ENCODE results near the gene GPR68. TPM values are rescaled to one million over a fixed set of nuclear protein-coding genes. Genes with fewer than 3 reads are reported as not detected.

Gene GPR68
- total RNA-seq, 1 donor from 2014 or later = 6.3 TPM

GRCh38 chr14:91257328-91258010, 13.0 kb upstream of the GPR68 start:
- Histone ChIP-seq H3K9me3 (no peaks in the 10 kb centered on the region), H3K27me3 (no peaks in the 10 kb centered on the region), H3K4me1 (peaks cover 29% of the 10 kb centered on the region), H3K36me3 (no peaks in the 10 kb centered on the region), H3K27ac (peak overlapping the region; percentile 31), H3K4me3 (no peak overlapping the region)
- intact Hi-C loops (cut with DNase I) = no loop called here
- no peak for TF ChIP-seq CTCF (IDR thresholded peaks at IDR 0.05)
- ATAC-seq (no peak), DNase-seq (no peak)

GRCh38 chr14:91256661-91257060, 12.2 kb upstream of the GPR68 start:
- no peak for TF ChIP-seq CTCF (IDR thresholded peaks at IDR 0.05)
- ATAC-seq = no peak
- Histone ChIP-seq H3K4me3 (no peak overlapping the region), H3K27me3 (no peaks in the 10 kb centered on the region), H3K9me3 (no peaks in the 10 kb centered on the region), H3K27ac (no peak overlapping the region), H3K36me3 (no peaks in the 10 kb centered on the region), H3K4me1 (peaks cover 30% of the 10 kb centered on the region)
- intact Hi-C loops (cut with DNase I) = no loop called here
- DNase-seq = no peak

- no peak for DNase-seq
- no peaks in the 10 kb centered on the region for H3K27me3 ChIP-seq
- no peak overlapping the region for H3K4me3 ChIP-seq
- no peaks in the 10 kb centered on the region for H3K9me3 ChIP-seq
- no peaks in the 10 kb centered on the region for H3K36me3 ChIP-seq
- peaks cover 43% of the 10 kb centered on the region for H3K4me1 ChIP-seq
- TF ChIP-seq CTCF (IDR thresholded peaks at IDR 0.05) = no peak
- intact Hi-C loops (cut with DNase I) = no loop called here
- no peak overlapping the region for H3K27ac ChIP-seq
- no peak for ATAC-seq
These were observed 10.7 kb upstream of the GPR68 start for GRCh38 chr14:91255026-91255695.

- TF ChIP-seq CTCF (IDR thresholded peaks at IDR 0.05) = no peak
- Histone ChIP-seq H3K9me3 (no peaks in the 10 kb centered on the region), H3K27me3 (no peaks in the 10 kb centered on the region), H3K36me3 (no peaks in the 10 kb centered on the region), H3K4me1 (peaks cover 50% of the 10 kb centered on the region), H3K27ac (peak overlapping the region; percentile 58), H3K4me3 (no peak overlapping the region)
- ATAC-seq (no peak), DNase-seq (no peak)
- intact Hi-C loops (cut with DNase I) = no loop called here
These were observed 10.0 kb upstream of the GPR68 start for GRCh38 chr14:91254461-91254860.

- H3K27ac ChIP-seq = peak overlapping the region; percentile 58
- H3K9me3 ChIP-seq = no peaks in the 10 kb centered on the region
- peaks cover 52% of the 10 kb centered on the region for H3K4me1 ChIP-seq
- H3K36me3 ChIP-seq = no peaks in the 10 kb centered on the region
- H3K27me3 ChIP-seq = no peaks in the 10 kb centered on the region
- no peak for DNase-seq
- intact Hi-C loops (cut with DNase I) = no loop called here
- no peak for TF ChIP-seq CTCF (IDR thresholded peaks at IDR 0.05)
- peak overlapping the region; percentile 56 for H3K4me3 ChIP-seq
- peak; percentile 7 for ATAC-seq
These were observed 9.4 kb upstream of the GPR68 start for GRCh38 chr14:91253795-91254323.

Data from upper lobe of right lung (tissue), 1 donor.